ACC112 (cell line): ENCODE measurements around the gene WDR90.

Source experiments
- H2AFZ ChIP-seq: fragments of 200-600 bp; sonication (generic); one replicate; pipeline ENCODE4 v1.6.0; 2017; ENCODE audit warnings: antibody characterized with exemption, low read length; ENCODE audit not compliant: unreplicated experiment
- H3K27ac ChIP-seq: fragments of 200-600 bp; sonication (generic); 2 replicates; pipeline ENCODE4 v1.5.1; 2014; ENCODE audit warnings: low read depth, mild to moderate bottlenecking, antibody characterized with exemption, low read length, moderate library complexity
- H3K27me3 ChIP-seq: fragments of 200-600 bp; sonication (generic); 2 replicates; pipeline ENCODE4 v1.6.1; 2014; ENCODE audit warnings: mild to moderate bottlenecking, antibody characterized with exemption, low read length, moderate library complexity, mixed read lengths; ENCODE audit not compliant: insufficient read depth
- H3K36me3 ChIP-seq: fragments of 200-600 bp; sonication (generic); 2 replicates; pipeline ENCODE4 v1.6.1; 2016; ENCODE audit warnings: mild to moderate bottlenecking, antibody characterized with exemption, low read length, moderate library complexity, mixed read lengths; ENCODE audit not compliant: insufficient read depth
- H3K4me1 ChIP-seq: fragments of 200-600 bp; sonication (generic); one replicate; pipeline ENCODE4 v1.6.1; 2016; ENCODE audit warnings: low read length, mixed read lengths; ENCODE audit not compliant: insufficient read depth, unreplicated experiment, control insufficient read depth
- H3K4me3 ChIP-seq: fragments of 200-600 bp; sonication (generic); 2 replicates; pipeline ENCODE4 v1.5.1; 2014; ENCODE audit warnings: mild to moderate bottlenecking, low read depth, low read length
- H3K79me2 ChIP-seq: fragments of 200-600 bp; sonication (generic); one replicate; pipeline ENCODE4 v1.6.0; 2016; ENCODE audit warnings: low read length; ENCODE audit not compliant: control insufficient read depth, unreplicated experiment, insufficient read depth

WDR90 gene

DNA sequence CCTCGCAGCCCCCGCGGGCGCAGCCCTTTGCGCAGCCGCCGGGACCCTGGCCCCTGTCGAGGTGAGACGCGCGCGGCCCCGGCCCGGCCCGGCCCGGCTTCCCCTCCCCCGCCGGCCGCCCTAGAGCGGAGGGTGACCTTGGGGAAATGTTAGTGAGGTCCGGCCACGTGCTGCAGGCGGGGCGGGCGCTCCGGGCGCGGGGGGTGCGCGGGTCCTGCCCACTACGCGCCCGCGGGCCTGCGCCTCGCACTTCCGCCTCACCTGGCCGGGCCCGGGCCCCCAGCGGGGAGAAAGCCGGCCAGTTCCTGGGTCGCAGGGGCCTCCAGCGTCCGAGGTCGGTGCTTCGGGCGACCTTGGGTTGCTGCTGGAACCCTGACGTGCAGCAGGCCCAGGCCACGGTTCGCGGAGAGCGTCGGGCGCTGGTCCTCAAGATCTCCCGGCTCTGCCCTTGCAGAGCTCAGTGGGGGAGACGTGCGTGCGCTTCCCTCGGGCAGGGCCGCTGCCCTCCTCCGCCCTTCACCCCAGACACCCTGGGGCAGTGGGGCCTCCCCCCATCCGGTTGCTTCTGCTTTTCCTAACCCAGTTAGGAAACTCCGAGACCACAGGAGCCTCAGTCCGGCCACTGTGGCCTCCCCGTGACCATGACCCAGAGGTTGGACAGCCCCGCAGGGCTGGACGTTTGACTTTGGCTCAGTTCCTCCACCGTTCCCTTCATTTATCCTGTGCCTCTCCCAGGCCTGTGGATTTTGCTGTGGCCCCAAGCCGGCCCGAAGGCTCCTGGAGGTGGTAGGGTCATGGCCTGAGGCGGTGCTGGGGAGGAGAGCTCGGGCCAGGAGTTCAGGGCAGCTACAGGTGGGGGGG is 6.7 kb upstream of the WDR90 start:
- H3K27ac ChIP-seq = no peak overlapping the region
- peaks cover 14% of the 10 kb centered on the region for H3K4me1 ChIP-seq
- peak overlapping the region; percentile 21 for H2AFZ ChIP-seq
- H3K27me3 ChIP-seq = no peaks in the 10 kb centered on the region
- H3K36me3 ChIP-seq = no peaks in the 10 kb centered on the region
- H3K4me3 ChIP-seq = peak overlapping the region; percentile 83
- peaks cover 12% of the 10 kb centered on the region for H3K79me2 ChIP-seq

GRCh38 chr16:643050-643368 is 6.2 kb upstream of the WDR90 start:
- Histone ChIP-seq H2AFZ (no peak overlapping the region), H3K4me3 (peak overlapping the region; percentile 83), H3K27ac (no peak overlapping the region), H3K4me1 (peaks cover 17% of the 10 kb centered on the region), H3K79me2 (peaks cover 12% of the 10 kb centered on the region), H3K27me3 (no peaks in the 10 kb centered on the region), H3K36me3 (no peaks in the 10 kb centered on the region)

DNA sequence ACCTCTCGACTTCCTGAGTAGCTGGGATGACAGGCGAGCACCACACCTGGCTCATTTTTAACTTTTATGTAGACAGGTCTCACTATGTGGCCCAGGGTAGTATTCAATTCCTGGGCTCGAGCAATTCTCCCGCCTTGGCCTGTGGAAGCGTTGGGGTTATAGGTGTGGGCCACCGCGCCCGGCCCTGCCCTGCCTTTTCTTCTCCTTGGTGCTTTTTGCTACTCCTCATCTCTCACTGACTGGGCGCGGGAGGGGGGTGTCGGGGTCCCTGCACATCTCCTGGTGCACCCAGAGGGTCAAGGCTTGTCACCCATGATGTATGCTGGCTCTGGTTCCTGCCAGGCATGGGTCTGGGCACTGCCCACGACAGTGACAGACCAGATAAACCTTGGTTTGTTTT is 4.6 kb upstream of the WDR90 start:
- Histone ChIP-seq H3K4me1 (peaks cover 17% of the 10 kb centered on the region), H3K36me3 (no peaks in the 10 kb centered on the region), H3K79me2 (peaks cover 12% of the 10 kb centered on the region), H3K4me3 (no peak overlapping the region), H3K27me3 (no peaks in the 10 kb centered on the region), H2AFZ (no peak overlapping the region), H3K27ac (no peak overlapping the region)

DNA sequence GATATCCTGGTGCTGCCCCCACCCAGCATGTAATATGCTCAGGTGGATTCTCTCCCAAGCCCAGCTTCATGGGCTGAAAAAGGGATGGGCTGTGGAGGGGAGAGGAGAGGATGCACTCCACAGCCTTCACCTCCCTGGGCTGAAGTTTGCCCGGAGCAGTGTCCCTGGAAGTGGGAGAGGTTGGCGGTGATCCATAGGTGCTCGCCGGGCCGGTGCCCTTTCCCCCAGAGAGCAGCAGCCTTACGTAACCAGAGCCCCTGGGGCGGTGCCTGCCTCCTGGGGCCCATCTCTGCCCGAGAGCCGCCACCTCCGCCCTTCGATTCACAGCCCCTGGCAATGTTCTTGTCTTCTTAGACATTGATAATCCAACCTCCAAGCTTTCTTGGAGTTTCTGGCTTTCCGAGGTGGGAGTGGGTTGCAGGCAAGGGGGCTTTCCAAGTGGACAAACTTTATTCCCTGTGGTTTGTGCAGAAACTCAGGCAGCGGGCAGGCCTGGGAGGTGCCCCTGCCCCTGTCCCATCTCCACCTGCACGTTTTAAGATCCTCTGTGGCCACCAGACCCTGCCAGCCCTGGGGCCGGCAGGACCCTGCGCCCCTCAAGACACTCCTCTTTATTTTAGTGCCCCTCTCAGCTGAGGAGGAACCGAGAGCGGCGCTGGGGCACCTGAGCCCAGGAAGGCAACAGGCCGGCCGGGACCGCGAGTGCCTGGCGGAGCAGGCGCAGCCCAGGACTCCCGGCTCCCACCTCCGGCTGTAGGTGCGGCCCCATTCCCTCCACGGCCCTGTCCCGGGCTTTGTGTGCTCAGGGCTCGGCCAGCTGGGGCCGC is 3.1 kb upstream of the WDR90 start:
- peaks cover 14% of the 10 kb centered on the region for H3K79me2 ChIP-seq

GRCh38 chr16:646679-647172 is 2.4 kb upstream of the WDR90 start:
- Histone ChIP-seq H3K27me3 (no peaks in the 10 kb centered on the region), H3K79me2 (peaks cover 14% of the 10 kb centered on the region), H3K4me1 (peaks cover 21% of the 10 kb centered on the region), H3K4me3 (no peak overlapping the region), H3K36me3 (no peaks in the 10 kb centered on the region), H3K27ac (no peak overlapping the region), H2AFZ (no peak overlapping the region)

More for the DNA sequence above, 3.1 kb upstream of the WDR90 start:
- no peak overlapping the region for H2AFZ ChIP-seq
- no peak overlapping the region for H3K27ac ChIP-seq
- no peaks in the 10 kb centered on the region for H3K36me3 ChIP-seq
- no peaks in the 10 kb centered on the region for H3K27me3 ChIP-seq
- H3K4me3 ChIP-seq = no peak overlapping the region
- H3K4me1 ChIP-seq = peaks cover 21% of the 10 kb centered on the region

GRCh38 chr16:647173-647902 is 1.8 kb upstream of the WDR90 start:
- Histone ChIP-seq H2AFZ (no peak overlapping the region), H3K79me2 (peaks cover 13% of the 10 kb centered on the region), H3K4me1 (peaks cover 21% of the 10 kb centered on the region), H3K27me3 (no peaks in the 10 kb centered on the region), H3K36me3 (no peaks in the 10 kb centered on the region), H3K27ac (no peak overlapping the region), H3K4me3 (no peak overlapping the region; the same call in 1 of the 2 replicates)

DNA sequence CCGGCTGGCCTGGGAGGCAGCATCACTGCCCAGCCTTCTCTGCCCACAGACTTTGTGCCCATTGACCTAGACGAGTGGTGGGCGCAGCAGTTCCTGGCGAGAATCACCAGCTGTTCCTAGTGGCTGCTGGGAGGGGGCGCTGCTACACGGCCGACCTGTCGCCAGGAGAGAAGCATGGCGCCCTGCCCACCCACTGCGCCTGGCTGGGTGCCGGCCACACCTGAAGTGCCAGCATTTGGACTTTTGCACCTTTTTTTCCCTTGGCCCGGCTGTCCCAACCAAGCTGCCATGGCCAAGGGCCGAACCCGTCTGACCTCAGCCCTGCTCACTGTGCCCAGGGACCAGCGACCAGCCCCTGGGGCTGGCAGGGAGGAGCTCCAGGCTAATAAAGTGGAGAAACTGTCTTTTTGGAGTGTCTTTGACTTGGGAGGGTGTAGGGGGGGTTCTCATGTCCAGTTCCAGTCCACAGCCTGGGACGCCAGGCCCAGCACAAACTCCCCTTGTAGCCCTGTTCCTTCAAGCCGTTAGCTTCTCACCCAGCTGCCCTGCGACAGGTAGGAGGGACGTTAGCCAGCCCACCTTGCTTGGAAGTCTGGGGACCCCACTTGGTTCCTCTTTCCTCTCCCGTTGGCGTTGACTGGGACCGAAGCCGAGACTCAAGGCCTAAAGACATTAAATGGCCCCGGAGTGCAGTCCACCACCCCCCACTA is 939 bp upstream of the WDR90 start:
- H2AFZ ChIP-seq = peak overlapping the region; percentile 71
- H3K36me3 ChIP-seq = no peaks in the 10 kb centered on the region
- H3K4me3 ChIP-seq = peak overlapping the region; percentile 96
- H3K27ac ChIP-seq = peak overlapping the region; percentile 81
- no peaks in the 10 kb centered on the region for H3K27me3 ChIP-seq
- peaks cover 6% of the 10 kb centered on the region for H3K79me2 ChIP-seq
- peaks cover 21% of the 10 kb centered on the region for H3K4me1 ChIP-seq

DNA sequence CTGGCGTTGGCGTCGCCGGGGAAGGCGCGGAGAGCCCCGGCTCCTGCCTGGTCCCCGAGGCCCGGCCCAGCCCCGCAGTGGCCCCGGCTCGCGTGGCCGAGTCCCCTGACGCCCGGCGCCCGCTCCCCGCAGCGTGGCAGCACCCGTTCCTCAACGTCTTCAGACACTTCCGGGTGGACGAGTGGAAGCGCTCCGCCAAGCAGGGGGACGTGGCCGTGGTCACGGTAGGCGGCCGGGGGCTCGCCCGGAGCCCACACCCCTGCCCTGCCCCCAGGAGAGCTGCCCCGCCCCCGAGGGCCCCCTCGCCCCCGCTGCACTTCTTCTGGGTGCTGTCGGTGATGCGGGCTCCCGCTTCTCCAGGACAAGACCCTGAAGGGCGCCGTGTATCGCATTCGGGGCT is 466 bp downstream of the WDR90 start:
- peak overlapping the region; percentile 32 for H2AFZ ChIP-seq
- no peaks in the 10 kb centered on the region for H3K27me3 ChIP-seq
- H3K4me1 ChIP-seq = peaks cover 21% of the 10 kb centered on the region
- peak overlapping the region; percentile 96 for H3K4me3 ChIP-seq
- no peaks in the 10 kb centered on the region for H3K36me3 ChIP-seq
- H3K79me2 ChIP-seq = peaks cover 5% of the 10 kb centered on the region
- peak overlapping the region; percentile 81 for H3K27ac ChIP-seq

GRCh38 chr16:651844-652243 is 2.7 kb downstream of the WDR90 start:
- Histone ChIP-seq H3K27me3 (no peaks in the 10 kb centered on the region), H3K4me3 (no peak overlapping the region), H3K4me1 (peaks cover 10% of the 10 kb centered on the region), H3K36me3 (no peaks in the 10 kb centered on the region), H2AFZ (no peak overlapping the region), H3K79me2 (peaks cover 3% of the 10 kb centered on the region), H3K27ac (no peak overlapping the region)
